Neutrophil (primary cell): ENCODE measurements around the gene UNC5B.

Experiments
- H3K27ac ChIP-seq: fragments of 200-600 bp; sonication (generic); 2 replicates; pipeline ENCODE4 v1.5.1; 2016; ENCODE audit warnings: mild to moderate bottlenecking, moderate library complexity
- H3K27me3 ChIP-seq: fragments of 200-600 bp; sonication (generic); 2 replicates; pipeline ENCODE4 v1.6.0; 2016; ENCODE audit warnings: mild to moderate bottlenecking
- H3K36me3 ChIP-seq: fragments of 200-600 bp; sonication (generic); 2 replicates; pipeline ENCODE4 v1.5.1; 2017
- H3K4me1 ChIP-seq, 2 experiments: fragments of 200-600 bp in 1 of 2; sonication (generic) in 1 of 2; 1 replicate in 1 of 2; 2 replicates in 1 of 2; pipeline versions ENCODE4 v1.5.1 to v1.6.1; 2013 to 2016; ENCODE audit warnings: low read depth in 1 of 2, low read length in 1 of 2, mild to moderate bottlenecking in 1 of 2, moderate library complexity in 1 of 2; ENCODE audit not compliant: control insufficient read depth in 1 of 2, insufficient read depth in 1 of 2
- H3K4me3 ChIP-seq, 2 experiments: fragments of 200-600 bp in 1 of 2; sonication (generic) in 1 of 2; 1 replicate in 1 of 2; 2 replicates in 1 of 2; pipeline ENCODE4 v1.5.1; 2013 to 2016; ENCODE audit warnings: low read depth in 1 of 2, low read length in 1 of 2, mild to moderate bottlenecking in 1 of 2, moderate library complexity in 1 of 2
- H3K9me3 ChIP-seq: fragments of 200-600 bp; sonication (generic); 2 replicates; pipeline ENCODE4 v1.5.1; 2016
- TF ChIP-seq, protein P1 (sequence below): fragments of 200-600 bp; sonication (generic); IDR thresholded peaks from 2 replicates; pipeline ENCODE4 v1.5.1; 2016; ENCODE audit warnings: antibody characterized with exemption

Gene UNC5B

DNA sequence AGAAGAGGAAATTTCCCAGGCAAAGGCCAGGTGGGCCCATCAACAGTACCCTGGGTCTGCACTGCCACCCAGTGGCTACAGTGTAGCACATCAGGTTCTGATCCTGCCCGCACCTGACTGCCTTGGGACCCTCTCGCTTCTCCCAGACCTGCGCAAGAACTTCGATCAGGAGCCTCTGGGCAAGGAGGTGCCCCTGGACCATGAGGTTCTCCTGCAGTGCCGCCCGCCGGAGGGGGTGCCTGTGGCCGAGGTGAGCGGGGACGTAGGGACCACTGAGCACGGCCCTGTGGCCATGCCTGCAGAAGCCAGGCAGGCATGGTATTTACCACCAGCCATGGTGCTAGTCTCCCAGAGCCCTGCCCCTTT is 72.8 kb downstream of the UNC5B start:
- no peaks in the 10 kb centered on the region for H3K9me3 ChIP-seq
- no peaks in the 10 kb centered on the region for H3K4me1 ChIP-seq
- H3K36me3 ChIP-seq = no peaks in the 10 kb centered on the region
- H3K4me3 ChIP-seq = no peak overlapping the region
- H3K27ac ChIP-seq = no peak overlapping the region
- TF ChIP-seq, protein P1, sequence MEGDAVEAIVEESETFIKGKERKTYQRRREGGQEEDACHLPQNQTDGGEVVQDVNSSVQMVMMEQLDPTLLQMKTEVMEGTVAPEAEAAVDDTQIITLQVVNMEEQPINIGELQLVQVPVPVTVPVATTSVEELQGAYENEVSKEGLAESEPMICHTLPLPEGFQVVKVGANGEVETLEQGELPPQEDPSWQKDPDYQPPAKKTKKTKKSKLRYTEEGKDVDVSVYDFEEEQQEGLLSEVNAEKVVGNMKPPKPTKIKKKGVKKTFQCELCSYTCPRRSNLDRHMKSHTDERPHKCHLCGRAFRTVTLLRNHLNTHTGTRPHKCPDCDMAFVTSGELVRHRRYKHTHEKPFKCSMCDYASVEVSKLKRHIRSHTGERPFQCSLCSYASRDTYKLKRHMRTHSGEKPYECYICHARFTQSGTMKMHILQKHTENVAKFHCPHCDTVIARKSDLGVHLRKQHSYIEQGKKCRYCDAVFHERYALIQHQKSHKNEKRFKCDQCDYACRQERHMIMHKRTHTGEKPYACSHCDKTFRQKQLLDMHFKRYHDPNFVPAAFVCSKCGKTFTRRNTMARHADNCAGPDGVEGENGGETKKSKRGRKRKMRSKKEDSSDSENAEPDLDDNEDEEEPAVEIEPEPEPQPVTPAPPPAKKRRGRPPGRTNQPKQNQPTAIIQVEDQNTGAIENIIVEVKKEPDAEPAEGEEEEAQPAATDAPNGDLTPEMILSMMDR = no peak
- H3K27me3 ChIP-seq = no peaks in the 10 kb centered on the region

DNA sequence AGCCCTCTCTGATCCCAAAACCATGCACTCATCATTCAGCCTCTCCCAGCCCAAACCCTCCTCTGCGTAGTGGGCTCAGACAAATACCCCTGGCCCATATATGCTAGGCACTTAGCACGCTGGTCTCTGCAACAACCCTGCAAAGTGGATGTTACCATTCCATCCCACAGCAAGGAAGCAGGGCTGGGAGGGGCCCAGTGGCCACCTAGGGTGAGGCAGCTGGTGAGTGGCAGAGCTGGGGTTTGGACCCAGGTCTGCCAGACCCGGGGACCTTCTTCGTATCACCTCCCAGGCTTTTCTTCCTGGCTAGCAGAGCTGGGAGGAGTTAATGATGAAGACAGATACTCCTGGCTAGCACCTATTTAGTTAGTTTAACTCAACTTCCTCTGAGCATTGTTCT is 73.6 kb downstream of the UNC5B start:
- Histone ChIP-seq H3K27ac (no peak overlapping the region), H3K36me3 (no peaks in the 10 kb centered on the region), H3K9me3 (no peaks in the 10 kb centered on the region), H3K4me3 (no peak overlapping the region), H3K27me3 (no peaks in the 10 kb centered on the region), H3K4me1 (no peaks in the 10 kb centered on the region)
- TF ChIP-seq, protein P1 = no peak

DNA sequence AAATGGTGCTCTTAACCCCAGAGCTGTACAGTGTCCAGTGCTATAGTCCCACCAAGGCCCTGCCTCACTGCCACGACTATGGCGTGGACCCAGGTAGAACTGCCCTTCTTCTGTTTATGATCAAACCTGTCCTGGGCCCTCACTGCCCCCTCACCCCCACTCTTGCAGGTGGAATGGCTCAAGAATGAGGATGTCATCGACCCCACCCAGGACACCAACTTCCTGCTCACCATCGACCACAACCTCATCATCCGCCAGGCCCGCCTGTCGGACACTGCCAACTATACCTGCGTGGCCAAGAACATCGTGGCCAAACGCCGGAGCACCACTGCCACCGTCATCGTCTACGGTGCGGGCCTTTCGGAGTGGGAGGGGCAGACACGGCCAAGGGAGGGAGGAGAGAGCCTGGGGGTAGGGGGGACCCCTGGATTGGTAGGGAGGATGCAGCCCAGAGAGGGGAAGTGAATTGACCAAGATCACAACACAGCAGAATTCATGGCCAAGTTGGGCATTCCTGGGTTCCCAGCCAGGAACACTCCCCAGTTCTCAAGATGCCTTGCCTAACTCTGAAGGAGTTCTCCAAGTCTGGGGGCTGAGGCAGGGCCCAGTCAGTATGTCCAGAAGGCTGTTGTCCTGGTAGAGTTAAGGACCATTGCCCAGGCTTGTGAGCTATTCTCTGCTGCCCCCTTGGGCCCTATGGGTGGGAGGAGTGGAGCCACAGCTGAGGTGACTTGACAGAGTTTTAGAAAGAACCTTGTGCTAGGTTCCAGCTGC is 74.3 kb downstream of the UNC5B start:
- TF ChIP-seq, protein P1 = no peak
- Histone ChIP-seq H3K27ac (no peak overlapping the region), H3K4me3 (no peak overlapping the region), H3K27me3 (no peaks in the 10 kb centered on the region), H3K4me1 (no peaks in the 10 kb centered on the region), H3K9me3 (no peaks in the 10 kb centered on the region), H3K36me3 (no peaks in the 10 kb centered on the region)

DNA sequence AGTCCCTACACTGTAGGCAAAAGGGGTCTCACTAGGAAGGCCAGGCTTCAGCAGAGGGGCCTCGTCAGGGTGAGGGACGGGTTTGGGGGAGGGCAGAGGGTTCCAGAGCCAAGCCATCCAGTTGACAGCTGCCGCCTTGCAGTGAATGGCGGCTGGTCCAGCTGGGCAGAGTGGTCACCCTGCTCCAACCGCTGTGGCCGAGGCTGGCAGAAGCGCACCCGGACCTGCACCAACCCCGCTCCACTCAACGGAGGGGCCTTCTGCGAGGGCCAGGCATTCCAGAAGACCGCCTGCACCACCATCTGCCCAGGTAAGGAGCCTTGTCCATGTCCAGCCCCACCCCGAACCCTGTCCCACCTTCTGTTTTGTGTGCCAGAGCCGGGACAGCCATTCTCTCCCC is 75.1 kb downstream of the UNC5B start:
- TF ChIP-seq, protein P1 = no peak
- H3K4me1 ChIP-seq = no peaks in the 10 kb centered on the region

DNA sequence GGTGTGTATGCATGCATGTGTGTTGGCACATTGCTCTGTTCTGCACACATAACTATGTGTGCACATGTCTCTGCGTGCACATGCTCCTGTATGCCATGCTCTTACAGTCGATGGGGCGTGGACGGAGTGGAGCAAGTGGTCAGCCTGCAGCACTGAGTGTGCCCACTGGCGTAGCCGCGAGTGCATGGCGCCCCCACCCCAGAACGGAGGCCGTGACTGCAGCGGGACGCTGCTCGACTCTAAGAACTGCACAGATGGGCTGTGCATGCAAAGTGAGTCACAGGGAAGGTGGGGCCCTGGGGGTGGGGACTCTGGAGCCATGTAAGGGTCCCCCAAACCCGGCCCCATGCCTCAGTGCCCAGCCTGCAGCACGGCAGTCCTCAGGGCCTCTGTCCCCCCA is 76.1 kb downstream of the UNC5B start:
- Histone ChIP-seq H3K36me3 (no peaks in the 10 kb centered on the region), H3K27me3 (no peaks in the 10 kb centered on the region), H3K4me3 (no peak overlapping the region), H3K9me3 (no peaks in the 10 kb centered on the region), H3K4me1 (no peaks in the 10 kb centered on the region), H3K27ac (no peak overlapping the region)
- TF ChIP-seq, protein P1 = no peak

More for the DNA sequence above, 75.1 kb downstream of the UNC5B start:
- no peak overlapping the region for H3K27ac ChIP-seq
- no peaks in the 10 kb centered on the region for H3K36me3 ChIP-seq
- no peak overlapping the region for H3K4me3 ChIP-seq
- H3K27me3 ChIP-seq = no peaks in the 10 kb centered on the region
- H3K9me3 ChIP-seq = no peaks in the 10 kb centered on the region
